ENCODE results near the gene CRTC1. TPM values are rescaled to one million over a fixed set of nuclear protein-coding genes. Genes with fewer than 3 reads are reported as not detected.

Gene CRTC1
- total RNA-seq, 1 donor from 2014 or later, result 28.8 TPM

DNA sequence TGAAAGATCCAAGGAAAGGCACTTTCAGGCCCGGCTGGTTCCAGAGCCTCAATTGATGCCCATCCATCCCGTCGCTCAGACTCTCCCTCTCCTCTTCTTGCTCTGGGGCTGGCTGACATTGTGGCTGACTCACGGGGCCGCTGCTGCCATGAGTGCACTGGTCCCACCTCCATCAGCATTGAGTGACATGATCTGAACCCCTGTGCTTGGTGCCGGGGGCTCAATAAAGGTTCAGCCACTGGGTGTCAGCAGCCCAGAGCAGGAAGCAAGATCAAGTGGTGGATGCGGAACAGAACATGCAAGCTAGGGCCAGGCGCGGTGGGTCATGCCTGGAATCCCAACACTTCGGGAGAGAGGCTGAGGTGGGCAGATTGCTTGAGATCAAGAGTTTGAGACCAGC is 68.1 kb downstream of the CRTC1 start:
- no peak overlapping the region for H3K27ac Mint-ChIP-seq (ENCODE audit: unreplicated experiment)
- H3K4me1 Mint-ChIP-seq (ENCODE audit: low read depth, unreplicated experiment), result peaks cover 7% of the 10 kb centered on the region
- no peaks in the 10 kb centered on the region for H3K36me3 Mint-ChIP-seq (ENCODE audit: unreplicated experiment)
- H3K27me3 Mint-ChIP-seq (ENCODE audit: unreplicated experiment), result peaks cover 14% of the 10 kb centered on the region
- peaks cover 7% of the 10 kb centered on the region for H3K9me3 Mint-ChIP-seq (ENCODE audit: unreplicated experiment)
- DNase-seq, result no peak
- TF ChIP-seq, protein P1, sequence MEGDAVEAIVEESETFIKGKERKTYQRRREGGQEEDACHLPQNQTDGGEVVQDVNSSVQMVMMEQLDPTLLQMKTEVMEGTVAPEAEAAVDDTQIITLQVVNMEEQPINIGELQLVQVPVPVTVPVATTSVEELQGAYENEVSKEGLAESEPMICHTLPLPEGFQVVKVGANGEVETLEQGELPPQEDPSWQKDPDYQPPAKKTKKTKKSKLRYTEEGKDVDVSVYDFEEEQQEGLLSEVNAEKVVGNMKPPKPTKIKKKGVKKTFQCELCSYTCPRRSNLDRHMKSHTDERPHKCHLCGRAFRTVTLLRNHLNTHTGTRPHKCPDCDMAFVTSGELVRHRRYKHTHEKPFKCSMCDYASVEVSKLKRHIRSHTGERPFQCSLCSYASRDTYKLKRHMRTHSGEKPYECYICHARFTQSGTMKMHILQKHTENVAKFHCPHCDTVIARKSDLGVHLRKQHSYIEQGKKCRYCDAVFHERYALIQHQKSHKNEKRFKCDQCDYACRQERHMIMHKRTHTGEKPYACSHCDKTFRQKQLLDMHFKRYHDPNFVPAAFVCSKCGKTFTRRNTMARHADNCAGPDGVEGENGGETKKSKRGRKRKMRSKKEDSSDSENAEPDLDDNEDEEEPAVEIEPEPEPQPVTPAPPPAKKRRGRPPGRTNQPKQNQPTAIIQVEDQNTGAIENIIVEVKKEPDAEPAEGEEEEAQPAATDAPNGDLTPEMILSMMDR (IDR thresholded peaks at IDR 0.05; ENCODE audit: partially characterized antibody, unreplicated experiment), result no peak
- H3K4me3 Mint-ChIP-seq (ENCODE audit: unreplicated experiment), result no peak overlapping the region

DNA sequence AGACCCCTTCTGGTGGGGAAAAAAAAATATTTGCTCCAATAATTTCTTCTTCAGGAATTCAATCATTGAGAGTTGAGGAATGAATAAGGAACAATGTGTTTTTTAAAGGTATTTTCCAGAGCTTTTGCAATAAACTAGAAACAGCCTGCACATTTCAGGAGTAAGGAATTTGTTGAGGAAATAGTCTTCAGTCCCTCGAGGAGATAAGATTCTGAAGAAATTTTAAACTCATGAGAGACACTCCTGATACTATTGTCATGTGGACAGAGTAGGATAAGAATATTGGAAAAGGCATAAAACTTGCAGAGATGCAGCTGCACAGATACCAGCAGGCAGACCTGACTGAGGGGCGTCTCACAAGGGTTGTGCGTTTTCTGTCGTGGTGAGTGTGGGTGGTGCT is 71.0 kb downstream of the CRTC1 start:
- no peaks in the 10 kb centered on the region for H3K36me3 Mint-ChIP-seq (ENCODE audit: unreplicated experiment)

GRCh38 chr19:18756896-18757295 is 73.4 kb downstream of the CRTC1 start:
- H3K4me3 Mint-ChIP-seq (ENCODE audit: unreplicated experiment), result no peak overlapping the region
- H3K36me3 Mint-ChIP-seq (ENCODE audit: unreplicated experiment), result no peaks in the 10 kb centered on the region
- DNase-seq, result peak; percentile 15
- TF ChIP-seq, protein P1 (IDR thresholded peaks at IDR 0.05; ENCODE audit: partially characterized antibody, unreplicated experiment), result no peak
- H3K4me1 Mint-ChIP-seq (ENCODE audit: low read depth, unreplicated experiment), result peaks cover 4% of the 10 kb centered on the region
- no peak overlapping the region for H3K27ac Mint-ChIP-seq (ENCODE audit: unreplicated experiment)
- H3K27me3 Mint-ChIP-seq (ENCODE audit: unreplicated experiment), result peaks cover 2% of the 10 kb centered on the region
- no peaks in the 10 kb centered on the region for H3K9me3 Mint-ChIP-seq (ENCODE audit: unreplicated experiment)

More for the DNA sequence above, 71.0 kb downstream of the CRTC1 start:
- Mint-ChIP-seq H3K4me3 (ENCODE audit: unreplicated experiment) (no peak overlapping the region), H3K9me3 (ENCODE audit: unreplicated experiment) (peaks cover 7% of the 10 kb centered on the region), H3K27ac (ENCODE audit: unreplicated experiment) (no peak overlapping the region), H3K4me1 (ENCODE audit: low read depth, unreplicated experiment) (peaks cover 9% of the 10 kb centered on the region), H3K27me3 (ENCODE audit: unreplicated experiment) (peaks cover 14% of the 10 kb centered on the region)
- TF ChIP-seq, protein P1 (IDR thresholded peaks at IDR 0.05; ENCODE audit: partially characterized antibody, unreplicated experiment), result no peak
- no peak for DNase-seq

DNA sequence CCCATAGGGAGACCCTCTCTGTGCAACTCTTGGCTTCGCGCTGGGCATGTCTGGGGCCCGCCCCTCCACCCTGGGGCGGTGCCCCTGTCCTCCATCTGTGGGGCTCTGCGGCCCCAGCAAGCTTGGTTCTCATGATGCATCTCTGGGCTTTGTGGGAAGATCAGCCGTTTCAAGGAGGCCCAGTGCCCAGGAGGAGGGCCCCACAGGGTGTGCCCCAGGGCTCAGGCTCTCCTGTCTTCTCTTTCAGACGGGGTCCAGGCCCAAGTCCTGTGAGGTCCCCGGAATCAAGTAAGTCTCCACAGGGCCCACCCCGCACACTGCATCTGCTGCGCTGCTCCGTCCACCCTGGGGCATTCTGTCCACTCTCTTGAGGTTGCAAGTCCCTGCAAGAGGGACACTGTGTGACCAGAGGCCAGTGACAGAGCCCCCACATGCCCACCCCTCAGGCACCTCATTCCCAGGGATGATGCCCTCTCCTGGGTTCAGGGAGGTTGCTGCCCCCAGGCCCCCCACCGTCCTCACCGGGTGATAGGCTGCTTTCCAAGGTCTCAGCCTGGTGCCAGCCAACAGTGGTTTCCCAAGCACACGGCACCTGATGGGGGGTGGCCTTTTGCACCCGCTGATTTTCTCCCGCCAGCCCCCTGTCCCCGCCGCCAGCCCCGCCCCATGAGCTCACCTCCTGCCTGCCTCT is 76.0 kb downstream of the CRTC1 start:
- Mint-ChIP-seq H3K9me3 (ENCODE audit: unreplicated experiment) (peaks cover 2% of the 10 kb centered on the region), H3K27ac (ENCODE audit: unreplicated experiment) (no peak overlapping the region), H3K4me3 (ENCODE audit: unreplicated experiment) (no peak overlapping the region), H3K36me3 (ENCODE audit: unreplicated experiment) (no peaks in the 10 kb centered on the region), H3K4me1 (ENCODE audit: low read depth, unreplicated experiment) (peaks cover 4% of the 10 kb centered on the region), H3K27me3 (ENCODE audit: unreplicated experiment) (peaks cover 3% of the 10 kb centered on the region)
- TF ChIP-seq, protein P1 (IDR thresholded peaks at IDR 0.05; ENCODE audit: partially characterized antibody, unreplicated experiment), result no peak
- no peak for DNase-seq

DNA sequence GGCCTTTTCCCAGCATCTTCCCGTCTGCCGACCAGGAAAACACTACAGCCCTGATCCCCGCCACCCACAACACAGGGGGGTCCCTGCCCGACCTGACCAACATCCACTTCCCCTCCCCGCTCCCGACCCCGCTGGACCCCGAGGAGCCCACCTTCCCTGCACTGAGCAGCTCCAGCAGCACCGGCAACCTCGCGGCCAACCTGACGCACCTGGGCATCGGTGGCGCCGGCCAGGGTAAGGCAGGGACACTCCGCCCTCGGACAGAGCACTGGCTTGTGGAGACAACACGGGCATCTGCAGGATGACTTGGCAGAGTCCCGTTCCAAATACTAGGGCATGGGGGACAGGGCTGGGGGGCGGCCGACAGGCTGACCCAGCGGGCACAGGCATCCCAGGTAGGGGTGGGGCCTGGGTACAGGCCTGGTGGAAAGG is 76.5 kb downstream of the CRTC1 start:
- no peak overlapping the region for H3K4me3 Mint-ChIP-seq (ENCODE audit: unreplicated experiment)
- H3K9me3 Mint-ChIP-seq (ENCODE audit: unreplicated experiment), result peaks cover 2% of the 10 kb centered on the region
- H3K27me3 Mint-ChIP-seq (ENCODE audit: unreplicated experiment), result peaks cover 3% of the 10 kb centered on the region
- TF ChIP-seq, protein P1 (IDR thresholded peaks at IDR 0.05; ENCODE audit: partially characterized antibody, unreplicated experiment), result no peak
- DNase-seq, result no peak
- H3K4me1 Mint-ChIP-seq (ENCODE audit: low read depth, unreplicated experiment), result peaks cover 4% of the 10 kb centered on the region
- no peak overlapping the region for H3K27ac Mint-ChIP-seq (ENCODE audit: unreplicated experiment)
- no peaks in the 10 kb centered on the region for H3K36me3 Mint-ChIP-seq (ENCODE audit: unreplicated experiment)
